GM19324 (cell line): ENCODE measurements around the gene STAC2.

Experiments used
- ATAC-seq: cut with Tn5 transposase; IDR thresholded peaks from one replicate; pipeline ENCODE4 v1.9.1; 2021; ENCODE audit warnings: mild to moderate bottlenecking, moderate library complexity; ENCODE audit not compliant: unreplicated experiment, low FRiP score

Gene STAC2

GRCh38 chr17:39235555-39236449, 10.1 kb upstream of the STAC2 start:
- no peak for ATAC-seq

GRCh38 chr17:39231591-39232551, 6.1 kb upstream of the STAC2 start:
- no peak for ATAC-seq

DNA sequence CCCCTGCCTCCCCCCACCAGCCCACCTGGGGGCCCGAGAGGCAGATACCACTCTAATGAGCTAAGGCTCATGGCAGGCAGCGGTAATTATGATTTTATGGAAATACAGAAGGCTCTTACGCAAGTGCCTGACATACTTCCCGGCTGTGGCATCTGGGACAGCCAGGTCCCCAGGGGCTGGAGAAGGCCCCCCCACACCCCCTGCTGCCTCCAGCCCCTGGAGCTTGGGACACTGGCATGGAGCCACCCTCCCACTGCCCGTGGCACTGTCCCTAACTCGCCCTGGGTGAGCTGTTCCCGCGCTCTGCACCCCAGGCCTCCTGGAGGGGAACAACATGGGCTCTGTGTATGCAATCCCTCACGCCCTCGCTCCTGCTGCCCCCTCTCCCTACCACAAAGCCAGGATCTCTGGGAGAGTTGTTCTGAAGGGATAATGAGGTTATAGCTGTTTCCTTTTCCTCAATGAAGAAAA, 5.4 kb upstream of the STAC2 start:
- ATAC-seq = no peak

GRCh38 chr17:39230361-39230760, 4.6 kb upstream of the STAC2 start:
- no peak for ATAC-seq

- ATAC-seq = no peak
These were observed 3.6 kb upstream of the STAC2 start for GRCh38 chr17:39229274-39229913.

DNA sequence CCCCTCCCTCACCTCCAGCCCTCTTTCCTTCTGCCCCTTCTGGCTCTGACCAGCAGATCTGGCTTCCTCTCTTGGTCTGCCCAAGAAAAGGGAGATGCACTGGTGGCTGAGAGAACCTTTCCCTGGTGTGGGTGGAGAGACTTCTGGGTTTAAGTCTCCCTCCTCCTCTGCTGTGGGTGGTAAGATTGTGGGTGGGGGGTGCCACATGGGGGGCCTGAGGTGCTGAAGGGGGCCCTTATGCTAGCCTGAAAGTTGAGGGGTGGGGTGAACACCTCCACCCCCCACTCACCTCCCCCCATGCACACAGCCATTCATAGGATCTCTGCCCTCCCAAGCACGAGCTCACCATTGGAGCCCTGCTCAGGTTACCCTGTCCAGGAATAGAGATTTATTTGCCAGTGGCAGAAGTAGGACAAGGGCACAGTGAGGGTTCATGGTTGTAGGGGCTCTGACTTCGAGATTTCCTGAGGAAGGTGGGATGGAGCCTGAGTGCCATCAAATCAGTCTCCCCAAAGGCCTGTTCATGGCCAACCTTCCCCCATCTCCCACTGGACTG, 1.7 kb upstream of the STAC2 start:
- ATAC-seq = no peak

DNA sequence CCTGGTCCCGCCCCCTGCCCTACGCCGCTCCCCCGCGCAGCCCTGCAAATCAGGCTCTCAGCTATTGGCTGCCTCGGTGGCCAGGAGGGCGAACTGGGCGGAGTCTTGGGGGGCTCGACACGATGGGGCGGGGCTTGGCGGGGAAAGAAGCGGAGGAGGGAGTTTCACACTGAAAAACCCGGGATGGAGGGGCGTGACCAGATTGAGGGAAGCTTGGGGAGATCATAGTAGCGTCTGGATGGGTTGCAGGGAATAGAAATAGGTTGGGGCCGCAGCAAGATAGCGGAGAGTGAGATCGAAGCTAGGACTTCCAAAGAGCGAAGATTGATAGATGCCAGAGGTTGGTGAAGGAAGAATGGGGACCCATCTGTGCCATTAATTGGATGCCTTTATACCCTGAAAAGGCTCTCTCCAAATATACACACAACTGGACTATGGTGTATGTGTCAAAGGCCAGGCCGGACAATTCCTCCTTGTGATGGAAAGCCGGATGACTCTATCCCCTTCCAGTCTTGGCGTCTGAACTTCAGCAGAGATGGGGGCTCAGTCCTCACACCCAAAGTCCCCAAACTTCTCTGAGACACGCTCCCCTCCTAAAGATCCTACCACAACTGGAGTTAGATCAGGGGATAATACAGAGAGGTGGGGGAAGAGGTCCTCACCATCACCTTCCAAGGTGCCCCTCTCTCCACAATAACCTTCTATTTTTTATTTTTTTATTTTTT, 376 bp upstream of the STAC2 start:
- no peak for ATAC-seq

- ATAC-seq = no peak
These were observed 902 bp downstream of the STAC2 start for GRCh38 chr17:39224778-39225307.

- ATAC-seq = no peak
These were observed 1.6 kb downstream of the STAC2 start for GRCh38 chr17:39223907-39224777.

- ATAC-seq = no peak
These were observed 2.6 kb downstream of the STAC2 start for GRCh38 chr17:39222866-39223834.

DNA sequence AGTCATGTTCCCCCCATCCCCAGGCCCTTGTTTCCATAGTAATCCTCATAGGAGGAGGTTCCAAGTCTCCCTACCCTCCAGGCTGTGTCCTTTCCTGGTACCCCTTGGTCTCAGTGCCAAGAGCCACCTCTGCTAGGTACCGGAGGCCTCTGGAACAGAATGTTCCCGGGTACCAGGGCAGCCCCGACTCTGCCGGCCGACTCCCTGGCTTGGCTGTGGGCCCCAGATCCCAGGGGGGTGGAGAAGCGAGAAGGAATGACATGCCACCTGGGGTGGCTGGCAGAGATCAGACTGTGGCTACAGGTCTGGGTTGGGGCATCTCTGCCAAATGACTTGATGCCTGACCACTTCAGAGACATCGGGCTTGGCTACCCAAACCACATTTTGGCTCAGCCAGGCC, 3.6 kb downstream of the STAC2 start:
- no peak for ATAC-seq

- no peak for ATAC-seq
These were observed 4.2 kb downstream of the STAC2 start for GRCh38 chr17:39221572-39221971.

GRCh38 chr17:39219647-39220154, 6.0 kb downstream of the STAC2 start:
- ATAC-seq = no peak

GRCh38 chr17:39218906-39219305, 6.8 kb downstream of the STAC2 start:
- no peak for ATAC-seq

DNA sequence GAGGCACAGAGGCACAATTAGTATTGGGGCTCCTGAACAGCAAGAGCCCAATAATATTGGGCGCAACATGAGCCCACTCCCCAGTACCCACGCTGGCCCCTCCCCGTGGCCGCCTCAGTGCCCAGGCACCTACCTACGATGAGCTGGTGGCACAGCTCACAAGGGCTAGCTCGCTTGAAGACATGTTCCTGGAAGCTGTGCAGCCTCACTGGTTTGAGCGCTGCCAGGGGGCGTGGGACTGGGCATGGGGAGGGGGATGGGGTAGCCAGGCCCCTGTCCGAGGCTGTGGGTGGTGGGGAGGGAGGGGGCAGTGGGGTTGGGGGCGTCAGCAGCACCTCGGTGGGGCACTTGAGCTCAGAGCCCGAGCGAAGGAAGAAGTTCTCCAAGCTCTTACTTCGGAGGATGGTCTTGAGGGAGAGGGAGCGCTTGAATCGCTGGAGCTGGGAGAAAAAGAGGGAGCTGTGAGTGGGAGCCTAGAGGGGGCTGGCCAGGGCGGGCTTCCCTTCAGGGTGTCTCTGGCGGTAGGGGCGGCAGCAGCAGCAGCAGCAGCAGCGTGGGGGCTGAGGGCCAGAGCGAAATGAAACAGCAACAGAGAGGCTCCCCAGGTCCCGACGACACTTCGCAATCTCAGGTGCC, 7.9 kb downstream of the STAC2 start:
- ATAC-seq = no peak

- no peak for ATAC-seq
These were observed 11.9 kb downstream of the STAC2 start for GRCh38 chr17:39213852-39214251.
